GM23338 (cell line): ENCODE results near the gene APRT. TPM values are rescaled to one million over a fixed set of nuclear protein-coding genes. Genes with fewer than 3 reads are reported as not detected.
A peak's percentile ranks its signal among the peaks of the same experiment; 100 is the strongest.

Experiments
- ATAC-seq: fragments of 200-7000 bp; cut with Tn5 transposase; 3 replicates; pipeline ENCODE4 v1.9.1; 2020
- DNase-seq: peaks from one replicate; pipeline ENCODE4 v3.0.0-alpha.2; 2015; ENCODE audit warnings: low spot score
- H2AFZ ChIP-seq: fragments of 200-600 bp; sonication (generic); 2 replicates; pipeline ENCODE4 v1.8.0; 2016; ENCODE audit warnings: antibody characterized with exemption, mild to moderate bottlenecking, moderate library complexity
- H3F3A ChIP-seq: fragments of 200-600 bp; sonication (generic); replicated peaks from 2 replicates; pipeline ENCODE4 v1.8.0; 2017; ENCODE audit warnings: antibody characterized with exemption, mixed run types, low read depth
- H3K27ac ChIP-seq: fragments of 200-600 bp; sonication (generic); 2 replicates; pipeline ENCODE4 v1.6.1; 2016; ENCODE audit warnings: low read depth
- H3K27me3 ChIP-seq: fragments of 200-600 bp; sonication (generic); 2 replicates; pipeline ENCODE4 v1.8.0; 2016; ENCODE audit warnings: mild to moderate bottlenecking, mixed run types, moderate library complexity; ENCODE audit not compliant: insufficient read depth
- H3K36me3 ChIP-seq: fragments of 200-600 bp; sonication (generic); 2 replicates; pipeline ENCODE4 v1.8.0; 2016; ENCODE audit warnings: mild to moderate bottlenecking; ENCODE audit not compliant: insufficient read depth
- H3K4me1 ChIP-seq: fragments of 200-600 bp; sonication (generic); 2 replicates; pipeline ENCODE4 v1.8.0; 2016; ENCODE audit warnings: mild to moderate bottlenecking, moderate library complexity; ENCODE audit not compliant: insufficient read depth
- H3K4me2 ChIP-seq: fragments of 200-600 bp; sonication (generic); 2 replicates; pipeline ENCODE4 v1.7.1; 2017; ENCODE audit warnings: mixed run types
- H3K4me3 ChIP-seq: fragments of 200-600 bp; sonication (generic); 2 replicates; pipeline ENCODE4 v1.6.1; 2016; ENCODE audit warnings: mixed run types
- H3K79me2 ChIP-seq: fragments of 200-600 bp; sonication (generic); replicated peaks from 2 replicates; pipeline ENCODE4 v1.8.0; 2017; ENCODE audit warnings: mild to moderate bottlenecking; ENCODE audit not compliant: insufficient read depth
- H3K9me2 ChIP-seq: fragments of 200-600 bp; sonication (generic); 2 replicates; pipeline ENCODE4 v1.8.0; 2017; ENCODE audit not compliant: insufficient read depth
- H4K20me1 ChIP-seq: fragments of 200-600 bp; sonication (generic); replicated peaks from 2 replicates; pipeline ENCODE4 v1.8.0; 2017; ENCODE audit warnings: mild to moderate bottlenecking; ENCODE audit not compliant: insufficient read depth
- H3K27ac Mint-ChIP-seq: 2 replicates; pipeline ENCODE4 v1.8.0; 2020; ENCODE audit warnings: inconsistent platforms, mild to moderate bottlenecking, moderate library complexity, mixed read lengths
- H3K27me3 Mint-ChIP-seq: 3 replicates; pipeline ENCODE4 v1.8.0; 2022; ENCODE audit warnings: low read depth, mild to moderate bottlenecking, moderate library complexity, mixed read lengths, inconsistent platforms; ENCODE audit not compliant: insufficient read depth, poor library complexity
- H3K36me3 Mint-ChIP-seq: 3 replicates; pipeline ENCODE4 v1.8.0; 2021; ENCODE audit warnings: low read depth, mild to moderate bottlenecking, inconsistent platforms, moderate library complexity, mixed read lengths
- H3K4me1 Mint-ChIP-seq: 3 replicates; pipeline ENCODE4 v1.8.0; 2020; ENCODE audit warnings: mild to moderate bottlenecking, inconsistent platforms, mixed read lengths
- H3K4me3 Mint-ChIP-seq: 3 replicates; pipeline ENCODE4 v1.8.0; 2021; ENCODE audit warnings: moderate library complexity, mild to moderate bottlenecking, inconsistent platforms, mixed read lengths
- H3K9me3 Mint-ChIP-seq: 3 replicates; pipeline ENCODE4 v1.8.0; 2020; ENCODE audit warnings: moderate library complexity, mild to moderate bottlenecking, inconsistent platforms, mixed read lengths
- CREB1 ChIP-seq: fragments of 250-450 bp; sonication (Bioruptor Pico); IDR thresholded peaks from 2 replicates; pipeline ENCODE4 v1.5.0; 2020; ENCODE audit warnings: low read depth, mild to moderate bottlenecking, moderate library complexity
- EZH2 ChIP-seq: fragments of 200-600 bp; sonication (generic); IDR thresholded peaks from one replicate; pipeline ENCODE4 v1.8.0; 2017; ENCODE audit warnings: antibody characterized with exemption, mild to moderate bottlenecking, low read depth; ENCODE audit not compliant: unreplicated experiment
- JUNB ChIP-seq: IDR thresholded peaks from one replicate; pipeline ENCODE4 v1.6.1; 2016; ENCODE audit warnings: antibody characterized with exemption; ENCODE audit not compliant: unreplicated experiment
- POLR2AphosphoS5 ChIP-seq: IDR thresholded peaks from 2 replicates; pipeline ENCODE4 v1.6.1; 2016; ENCODE audit warnings: antibody characterized with exemption, low read depth
- STAT1 ChIP-seq: IDR thresholded peaks from one replicate; pipeline ENCODE4 v1.6.1; 2016; ENCODE audit warnings: antibody characterized with exemption; ENCODE audit not compliant: unreplicated experiment
- ZNF331 ChIP-seq: fragments of 250-450 bp; sonication (Bioruptor Pico); IDR thresholded peaks from 2 replicates; pipeline ENCODE4 v1.5.0; 2020; ENCODE audit warnings: low read depth, mild to moderate bottlenecking, moderate library complexity
- polyA plus RNA-seq: library from polyadenylated mRNA; unstranded; fragments of >200 nt; fragmentation: Nextera tagmentation; extraction: Ambion mirVana; gene quantifications from 2 replicates; pipeline ENCODE4 v1.2.1, GENCODE V29; 2016
- total RNA-seq: library from RNA; depleted of rRNA; stranded (reverse); fragments of >200 nt; shearing (Covaris generic); gene quantifications from 2 replicates; pipeline ENCODE4 v1.2.3, GENCODE V29; 2014
- TF ChIP-seq, protein P1 (sequence below): fragments of 250-450 bp; sonication (Bioruptor Pico); IDR thresholded peaks from 2 replicates; pipeline ENCODE4 v1.5.0; 2020; ENCODE audit warnings: mild to moderate bottlenecking, moderate library complexity
- TF ChIP-seq, protein P2 (sequence below): IDR thresholded peaks from 2 replicates; pipeline ENCODE4 v1.6.1; 2016; ENCODE audit warnings: antibody characterized with exemption
- TF ChIP-seq, protein P3 (sequence below): IDR thresholded peaks from one replicate; pipeline ENCODE4 v1.6.1; 2018; ENCODE audit warnings: antibody characterized with exemption; ENCODE audit not compliant: unreplicated experiment

APRT gene
- total and polyA plus RNA-seq, 2 experiments from 2014 or later = 250 to 522 TPM

GRCh38 chr16:88804173-88804551, 7.6 kb downstream of the APRT start (continued):
- TF ChIP-seq CREB1 = no peak

DNA sequence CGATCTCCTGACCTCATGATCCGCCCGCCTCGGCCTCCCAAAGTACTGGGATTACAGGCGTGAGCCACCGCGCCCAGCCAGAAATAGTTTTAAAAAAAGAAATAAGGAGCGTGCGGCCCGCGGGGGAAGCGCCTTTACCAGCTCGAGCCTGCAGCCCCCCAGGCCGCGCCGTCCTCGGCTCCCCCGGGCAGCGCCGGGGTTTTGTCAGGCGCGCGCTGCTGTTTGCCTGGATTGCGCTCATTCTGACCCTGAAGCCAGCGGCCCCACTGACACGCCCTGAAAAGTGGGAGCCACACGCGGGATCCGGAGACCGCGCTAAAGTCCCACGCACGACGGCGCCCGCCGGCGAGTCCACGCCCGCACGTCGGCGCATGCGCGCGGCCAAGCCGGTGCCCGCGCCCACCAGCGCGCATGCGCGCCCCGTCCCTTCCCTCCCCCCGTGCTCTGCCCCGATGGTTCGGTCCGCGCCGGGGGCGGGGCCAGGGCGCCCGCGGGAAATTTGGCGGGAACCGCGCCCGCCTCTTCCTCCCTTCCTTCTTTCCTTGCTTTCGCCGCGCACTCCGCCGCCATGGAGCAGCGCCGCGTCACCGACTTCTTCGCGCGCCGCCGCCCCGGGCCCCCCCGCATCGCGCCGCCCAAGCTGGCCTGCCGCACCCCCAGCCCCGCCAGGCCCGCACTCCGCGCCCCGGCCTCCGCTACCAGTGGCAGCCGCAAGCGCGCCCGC, 8.3 kb downstream of the APRT start, which contains the start of gene CDT1:
Gene CDT1 (plus strand): TSS at position 526 of the 724 bp plus-strand sequence. CDS start 43 bp downstream, at position 569.
- peak within 1 kb of the TSS; percentile 80 for H3K27ac ChIP-seq
- H3K9me3 Mint-ChIP-seq = peaks cover 2% of the 10 kb centered on the region; the same call in 1 of the 3 replicates
- H3K4me1 ChIP-seq = no peaks in the 10 kb centered on the region
- H3K36me3 ChIP-seq = 0 out of 2 replicates have a peak, but pooled peaks cover 6% of the 10 kb centered on the region
- H3F3A ChIP-seq = peaks cover 43% of the 10 kb centered on the region
- no peaks in the 10 kb centered on the region for H3K27me3 ChIP-seq
- DNase-seq = peak; percentile 78
- ATAC-seq = peak; percentile 12; the same call in 2 of the 3 replicates
- H3K4me3 ChIP-seq = peak within 1 kb of the TSS; percentile 83
- TF ChIP-seq ZNF331 (no peak), POLR2AphosphoS5 (peak; percentile 42; the same call in 1 of the 2 replicates)
- peak within 1 kb of the TSS; percentile 85 for H3K4me3 Mint-ChIP-seq
- no peaks in the 10 kb centered on the region for H3K9me2 ChIP-seq
- no peak within 1 kb of the TSS for H2AFZ ChIP-seq
- H3K36me3 Mint-ChIP-seq = peaks cover 49% of the 10 kb centered on the region
- H3K4me2 ChIP-seq = peak within 1 kb of the TSS; percentile 97
- peaks cover 32% of the 10 kb centered on the region for H3K27me3 Mint-ChIP-seq
- no peaks in the 10 kb centered on the region for H3K4me1 Mint-ChIP-seq
- peak within 1 kb of the TSS; percentile 67 for H3K27ac Mint-ChIP-seq
- peaks cover 11% of the 10 kb centered on the region for H3K79me2 ChIP-seq
- no peaks in the 10 kb centered on the region; the same call in 1 of the 2 replicates for H4K20me1 ChIP-seq

DNA sequence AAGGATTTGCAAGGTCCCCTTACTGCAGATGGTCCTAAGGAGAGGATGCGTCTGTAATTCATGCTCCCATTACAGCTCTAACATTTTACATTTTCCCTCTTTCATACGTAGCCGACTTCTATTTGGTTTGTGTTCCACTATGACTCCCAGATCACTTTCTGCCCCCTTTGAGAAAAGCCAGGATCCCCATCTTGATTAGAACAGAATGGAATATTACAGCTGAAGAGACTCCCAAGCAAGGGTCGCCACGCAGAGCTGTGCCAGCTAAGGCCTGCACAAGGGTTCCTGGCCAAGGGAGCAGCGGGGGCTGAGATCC, 11.5 kb downstream of the APRT start:
- Histone ChIP-seq H3K9me2 (no peaks in the 10 kb centered on the region), H3K4me3 (no peak overlapping the region), H2AFZ (no peak overlapping the region), H3K36me3 (no peaks in the 10 kb centered on the region), H3K79me2 (peaks cover 11% of the 10 kb centered on the region), H3K27ac (no peak overlapping the region), H3F3A (peaks cover 15% of the 10 kb centered on the region), H3K4me2 (no peak overlapping the region), H4K20me1 (no peaks in the 10 kb centered on the region; the same call in 1 of the 2 replicates), H3K4me1 (no peaks in the 10 kb centered on the region), H3K27me3 (no peaks in the 10 kb centered on the region)
- no peak for ATAC-seq
- Mint-ChIP-seq H3K36me3 (peaks cover 21% of the 10 kb centered on the region), H3K4me1 (no peaks in the 10 kb centered on the region), H3K27ac (no peak overlapping the region), H3K9me3 (no peaks in the 10 kb centered on the region), H3K27me3 (peaks cover 10% of the 10 kb centered on the region), H3K4me3 (no peak overlapping the region)
- DNase-seq = no peak
- TF ChIP-seq JUNB (no peak), POLR2AphosphoS5 (no peak), STAT1 (no peak), CREB1 (no peak), EZH2 (no peak)
- TF ChIP-seq, protein P1, sequence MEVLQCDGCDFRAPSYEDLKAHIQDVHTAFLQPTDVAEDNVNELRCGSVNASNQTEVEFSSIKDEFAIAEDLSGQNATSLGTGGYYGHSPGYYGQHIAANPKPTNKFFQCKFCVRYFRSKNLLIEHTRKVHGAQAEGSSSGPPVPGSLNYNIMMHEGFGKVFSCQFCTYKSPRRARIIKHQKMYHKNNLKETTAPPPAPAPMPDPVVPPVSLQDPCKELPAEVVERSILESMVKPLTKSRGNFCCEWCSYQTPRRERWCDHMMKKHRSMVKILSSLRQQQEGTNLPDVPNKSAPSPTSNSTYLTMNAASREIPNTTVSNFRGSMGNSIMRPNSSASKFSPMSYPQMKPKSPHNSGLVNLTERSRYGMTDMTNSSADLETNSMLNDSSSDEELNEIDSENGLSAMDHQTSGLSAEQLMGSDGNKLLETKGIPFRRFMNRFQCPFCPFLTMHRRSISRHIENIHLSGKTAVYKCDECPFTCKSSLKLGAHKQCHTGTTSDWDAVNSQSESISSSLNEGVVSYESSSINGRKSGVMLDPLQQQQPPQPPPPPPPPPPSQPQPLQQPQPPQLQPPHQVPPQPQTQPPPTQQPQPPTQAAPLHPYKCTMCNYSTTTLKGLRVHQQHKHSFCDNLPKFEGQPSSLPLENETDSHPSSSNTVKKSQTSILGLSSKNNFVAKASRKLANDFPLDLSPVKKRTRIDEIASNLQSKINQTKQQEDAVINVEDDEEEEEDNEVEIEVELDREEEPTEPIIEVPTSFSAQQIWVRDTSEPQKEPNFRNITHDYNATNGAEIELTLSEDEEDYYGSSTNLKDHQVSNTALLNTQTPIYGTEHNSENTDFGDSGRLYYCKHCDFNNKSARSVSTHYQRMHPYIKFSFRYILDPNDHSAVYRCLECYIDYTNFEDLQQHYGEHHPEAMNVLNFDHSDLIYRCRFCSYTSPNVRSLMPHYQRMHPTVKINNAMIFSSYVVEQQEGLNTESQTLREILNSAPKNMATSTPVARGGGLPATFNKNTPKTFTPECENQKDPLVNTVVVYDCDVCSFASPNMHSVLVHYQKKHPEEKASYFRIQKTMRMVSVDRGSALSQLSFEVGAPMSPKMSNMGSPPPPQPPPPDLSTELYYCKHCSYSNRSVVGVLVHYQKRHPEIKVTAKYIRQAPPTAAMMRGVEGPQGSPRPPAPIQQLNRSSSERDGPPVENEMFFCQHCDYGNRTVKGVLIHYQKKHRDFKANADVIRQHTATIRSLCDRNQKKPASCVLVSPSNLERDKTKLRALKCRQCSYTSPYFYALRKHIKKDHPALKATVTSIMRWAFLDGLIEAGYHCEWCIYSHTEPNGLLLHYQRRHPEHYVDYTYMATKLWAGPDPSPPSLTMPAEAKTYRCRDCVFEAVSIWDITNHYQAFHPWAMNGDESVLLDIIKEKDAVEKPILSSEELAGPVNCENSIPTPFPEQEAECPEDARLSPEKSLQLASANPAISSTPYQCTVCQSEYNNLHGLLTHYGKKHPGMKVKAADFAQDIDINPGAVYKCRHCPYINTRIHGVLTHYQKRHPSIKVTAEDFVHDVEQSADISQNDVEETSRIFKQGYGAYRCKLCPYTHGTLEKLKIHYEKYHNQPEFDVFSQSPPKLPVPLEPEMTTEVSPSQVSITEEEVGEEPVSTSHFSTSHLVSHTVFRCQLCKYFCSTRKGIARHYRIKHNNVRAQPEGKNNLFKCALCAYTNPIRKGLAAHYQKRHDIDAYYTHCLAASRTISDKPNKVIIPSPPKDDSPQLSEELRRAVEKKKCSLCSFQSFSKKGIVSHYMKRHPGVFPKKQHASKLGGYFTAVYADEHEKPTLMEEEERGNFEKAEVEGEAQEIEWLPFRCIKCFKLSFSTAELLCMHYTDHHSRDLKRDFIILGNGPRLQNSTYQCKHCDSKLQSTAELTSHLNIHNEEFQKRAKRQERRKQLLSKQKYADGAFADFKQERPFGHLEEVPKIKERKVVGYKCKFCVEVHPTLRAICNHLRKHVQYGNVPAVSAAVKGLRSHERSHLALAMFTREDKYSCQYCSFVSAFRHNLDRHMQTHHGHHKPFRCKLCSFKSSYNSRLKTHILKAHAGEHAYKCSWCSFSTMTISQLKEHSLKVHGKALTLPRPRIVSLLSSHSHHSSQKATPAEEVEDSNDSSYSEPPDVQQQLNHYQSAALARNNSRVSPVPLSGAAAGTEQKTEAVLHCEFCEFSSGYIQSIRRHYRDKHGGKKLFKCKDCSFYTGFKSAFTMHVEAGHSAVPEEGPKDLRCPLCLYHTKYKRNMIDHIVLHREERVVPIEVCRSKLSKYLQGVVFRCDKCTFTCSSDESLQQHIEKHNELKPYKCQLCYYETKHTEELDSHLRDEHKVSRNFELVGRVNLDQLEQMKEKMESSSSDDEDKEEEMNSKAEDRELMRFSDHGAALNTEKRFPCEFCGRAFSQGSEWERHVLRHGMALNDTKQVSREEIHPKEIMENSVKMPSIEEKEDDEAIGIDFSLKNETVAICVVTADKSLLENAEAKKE (CRISPR knock-in tag) = no peak
- TF ChIP-seq, protein P2, sequence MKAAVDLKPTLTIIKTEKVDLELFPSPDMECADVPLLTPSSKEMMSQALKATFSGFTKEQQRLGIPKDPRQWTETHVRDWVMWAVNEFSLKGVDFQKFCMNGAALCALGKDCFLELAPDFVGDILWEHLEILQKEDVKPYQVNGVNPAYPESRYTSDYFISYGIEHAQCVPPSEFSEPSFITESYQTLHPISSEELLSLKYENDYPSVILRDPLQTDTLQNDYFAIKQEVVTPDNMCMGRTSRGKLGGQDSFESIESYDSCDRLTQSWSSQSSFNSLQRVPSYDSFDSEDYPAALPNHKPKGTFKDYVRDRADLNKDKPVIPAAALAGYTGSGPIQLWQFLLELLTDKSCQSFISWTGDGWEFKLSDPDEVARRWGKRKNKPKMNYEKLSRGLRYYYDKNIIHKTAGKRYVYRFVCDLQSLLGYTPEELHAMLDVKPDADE = no peak
- TF ChIP-seq, protein P3, sequence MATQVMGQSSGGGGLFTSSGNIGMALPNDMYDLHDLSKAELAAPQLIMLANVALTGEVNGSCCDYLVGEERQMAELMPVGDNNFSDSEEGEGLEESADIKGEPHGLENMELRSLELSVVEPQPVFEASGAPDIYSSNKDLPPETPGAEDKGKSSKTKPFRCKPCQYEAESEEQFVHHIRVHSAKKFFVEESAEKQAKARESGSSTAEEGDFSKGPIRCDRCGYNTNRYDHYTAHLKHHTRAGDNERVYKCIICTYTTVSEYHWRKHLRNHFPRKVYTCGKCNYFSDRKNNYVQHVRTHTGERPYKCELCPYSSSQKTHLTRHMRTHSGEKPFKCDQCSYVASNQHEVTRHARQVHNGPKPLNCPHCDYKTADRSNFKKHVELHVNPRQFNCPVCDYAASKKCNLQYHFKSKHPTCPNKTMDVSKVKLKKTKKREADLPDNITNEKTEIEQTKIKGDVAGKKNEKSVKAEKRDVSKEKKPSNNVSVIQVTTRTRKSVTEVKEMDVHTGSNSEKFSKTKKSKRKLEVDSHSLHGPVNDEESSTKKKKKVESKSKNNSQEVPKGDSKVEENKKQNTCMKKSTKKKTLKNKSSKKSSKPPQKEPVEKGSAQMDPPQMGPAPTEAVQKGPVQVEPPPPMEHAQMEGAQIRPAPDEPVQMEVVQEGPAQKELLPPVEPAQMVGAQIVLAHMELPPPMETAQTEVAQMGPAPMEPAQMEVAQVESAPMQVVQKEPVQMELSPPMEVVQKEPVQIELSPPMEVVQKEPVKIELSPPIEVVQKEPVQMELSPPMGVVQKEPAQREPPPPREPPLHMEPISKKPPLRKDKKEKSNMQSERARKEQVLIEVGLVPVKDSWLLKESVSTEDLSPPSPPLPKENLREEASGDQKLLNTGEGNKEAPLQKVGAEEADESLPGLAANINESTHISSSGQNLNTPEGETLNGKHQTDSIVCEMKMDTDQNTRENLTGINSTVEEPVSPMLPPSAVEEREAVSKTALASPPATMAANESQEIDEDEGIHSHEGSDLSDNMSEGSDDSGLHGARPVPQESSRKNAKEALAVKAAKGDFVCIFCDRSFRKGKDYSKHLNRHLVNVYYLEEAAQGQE = no peak
